NOMO-1 (cell line): Measurements from ENCODE around the gene MPRIP.

Experiments
- DNase-seq, 2 experiments: peaks; one replicate each; lab custom pipeline; 2025; ENCODE audit not compliant: unreplicated experiment in 2 of 2; lab: John Stamatoyannopoulos, UW

Gene MPRIP

GRCh38 chr17:17084317-17084835 is 42.1 kb downstream of the MPRIP start:
- DNase-seq = no peak

- no peak for DNase-seq
Observed at GRCh38 chr17:17084941-17085340, 42.7 kb downstream of the MPRIP start.

- DNase-seq = no peak
Observed at GRCh38 chr17:17086585-17086984, 44.3 kb downstream of the MPRIP start.

GRCh38 chr17:17087424-17088015 is 45.3 kb downstream of the MPRIP start:
- DNase-seq = no peak

- DNase-seq = no peak
Observed at GRCh38 chr17:17088086-17088485, 45.8 kb downstream of the MPRIP start.

- no peak for DNase-seq
Observed at GRCh38 chr17:17088541-17089525, 46.6 kb downstream of the MPRIP start.

GRCh38 chr17:17089796-17090641 is 47.8 kb downstream of the MPRIP start:
- DNase-seq = no peak

- DNase-seq = no peak
Observed at GRCh38 chr17:17090642-17091103, 48.4 kb downstream of the MPRIP start.

GRCh38 chr17:17091276-17091675 is 49.0 kb downstream of the MPRIP start:
- no peak for DNase-seq

- peak in 1 of 2 experiments; percentile 14 for DNase-seq
Observed at GRCh38 chr17:17091856-17092756, 49.8 kb downstream of the MPRIP start.

- no peak for DNase-seq
Observed at GRCh38 chr17:17093764-17094163, 51.5 kb downstream of the MPRIP start.

GRCh38 chr17:17096438-17097178 is 54.4 kb downstream of the MPRIP start:
- no peak for DNase-seq

- DNase-seq = no peak
Observed at GRCh38 chr17:17097763-17098345, 55.6 kb downstream of the MPRIP start.

GRCh38 chr17:17098551-17099179 is 56.4 kb downstream of the MPRIP start:
- no peak for DNase-seq

- no peak for DNase-seq
Observed at GRCh38 chr17:17102176-17102575, 59.9 kb downstream of the MPRIP start.

- DNase-seq = no peak
Observed at GRCh38 chr17:17103160-17103559, 60.9 kb downstream of the MPRIP start.

GRCh38 chr17:17104036-17104435 is 61.8 kb downstream of the MPRIP start:
- DNase-seq = no peak

GRCh38 chr17:17104494-17104893 is 62.2 kb downstream of the MPRIP start:
- no peak for DNase-seq
